Ishikawa (cell line): ENCODE results near the gene CCDC146.

Experiments used
- CEBPB ChIP-seq: IDR thresholded peaks from 2 replicates; pipeline ENCODE4 v1.6.1; 2012
- EGR1 ChIP-seq: IDR thresholded peaks from 2 replicates; pipeline ENCODE4 v1.6.1; 2012
- EP300 ChIP-seq: IDR thresholded peaks from 2 replicates; pipeline ENCODE4 v1.6.1; 2012; ENCODE audit warnings: borderline replicate concordance
- RAD21 ChIP-seq: IDR thresholded peaks from 2 replicates; pipeline ENCODE4 v1.6.1; 2012; ENCODE audit warnings: low read depth
- TAF1 ChIP-seq: IDR thresholded peaks from 2 replicates; pipeline ENCODE4 v1.6.1; 2012; ENCODE audit warnings: low read depth, mild to moderate bottlenecking
- TCF12 ChIP-seq: IDR thresholded peaks from 2 replicates; pipeline ENCODE4 v1.6.1; 2012; ENCODE audit warnings: low read depth
- ZBTB7A ChIP-seq: IDR thresholded peaks from 2 replicates; pipeline ENCODE4 v1.6.1; 2012; ENCODE audit warnings: low read depth
- TF ChIP-seq, protein P1 (sequence below): IDR thresholded peaks from 2 replicates; pipeline ENCODE4 v1.6.1; 2012

- no peak for TF ChIP-seq TCF12
- TF ChIP-seq TAF1: no peak
- no peak for TF ChIP-seq RAD21
- no peak for TF ChIP-seq ZBTB7A
- TF ChIP-seq, protein P1, sequence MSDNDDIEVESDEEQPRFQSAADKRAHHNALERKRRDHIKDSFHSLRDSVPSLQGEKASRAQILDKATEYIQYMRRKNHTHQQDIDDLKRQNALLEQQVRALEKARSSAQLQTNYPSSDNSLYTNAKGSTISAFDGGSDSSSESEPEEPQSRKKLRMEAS: no peak
- no peak for TF ChIP-seq EP300
- TF ChIP-seq EGR1: no peak
- TF ChIP-seq CEBPB: no peak
These were observed 120.1 kb downstream of the CCDC146 start for GRCh38 chr7:77242554-77242953.
